Stimulated activated CD4-positive, alpha-beta T cell treated with anti-CD3 and anti-CD28 coated beads, TNF-alpha, amount 100 ng/mL, for 24 hours (primary cell): ENCODE results near the gene KCNAB2.

ENCODE experiments used
- DNase-seq, 3 experiments: peaks; one replicate each; pipeline ENCODE4 v3.0.0-alpha.2; 2020; ENCODE audit warnings: low read depth in 3 of 3

KCNAB2 gene

GRCh38 chr1:6045561-6045960 is at the start of gene KCNAB2:
TSS of gene KCNAB2 (plus strand) at chr1:6045888. CDS start at chr1:6051537, 5,649 bp downstream.
- no peak for DNase-seq

GRCh38 chr1:5996641-5997270 is 48.9 kb upstream of the KCNAB2 start:
- no peak for DNase-seq

GRCh38 chr1:5997316-5997715 is 48.4 kb upstream of the KCNAB2 start:
- DNase-seq = no peak

- DNase-seq = no peak
These were observed 47.4 kb upstream of the KCNAB2 start for GRCh38 chr1:5998051-5998905.

- DNase-seq = no peak
These were observed 46.8 kb upstream of the KCNAB2 start for GRCh38 chr1:5998906-5999301.

GRCh38 chr1:5999711-6000443 is 45.8 kb upstream of the KCNAB2 start:
- DNase-seq = no peak

- no peak for DNase-seq
These were observed 45.0 kb upstream of the KCNAB2 start for GRCh38 chr1:6000444-6001288.

- DNase-seq = no peak
These were observed 43.6 kb upstream of the KCNAB2 start for GRCh38 chr1:6001992-6002576.

- DNase-seq = no peak
These were observed 42.8 kb upstream of the KCNAB2 start for GRCh38 chr1:6002714-6003501.

- no peak for DNase-seq
These were observed 41.9 kb upstream of the KCNAB2 start for GRCh38 chr1:6003568-6004411.

- no peak for DNase-seq
These were observed 41.1 kb upstream of the KCNAB2 start for GRCh38 chr1:6004412-6005123.

- DNase-seq = no peak
These were observed 40.3 kb upstream of the KCNAB2 start for GRCh38 chr1:6005276-6005917.

GRCh38 chr1:6006882-6007281 is 38.8 kb upstream of the KCNAB2 start:
- no peak for DNase-seq

- no peak for DNase-seq
These were observed 38.2 kb upstream of the KCNAB2 start for GRCh38 chr1:6007318-6008083.

- DNase-seq = no peak
These were observed 37.6 kb upstream of the KCNAB2 start for GRCh38 chr1:6008084-6008415.

GRCh38 chr1:6008696-6009095 is 37.0 kb upstream of the KCNAB2 start:
- no peak for DNase-seq

- DNase-seq = no peak
These were observed 36.3 kb upstream of the KCNAB2 start for GRCh38 chr1:6009120-6010040.
